ENCODE data around the gene EXOC3.

Gene EXOC3

GRCh38 chr5:433836-434235 lies 9.1 kb upstream of the EXOC3 start:
- ChIA-PET POLR2A (ENCODE audit: low non-redundant PET) (no interaction called here), CTCF (interaction anchor here (0.7 kb wide), 1 partner anchor 90 kb away, joined by 3 read pairs; no protein-coding TSS in a partner anchor)
- no peak overlapping the region; the same call in 1 of the 2 replicates for H3K27ac ChIP-seq
- TF ChIP-seq CTCF (conservative IDR thresholded peaks at IDR 0.05; ENCODE audit: low read depth): no peak
- DNase-seq (ENCODE audit: low spot score): no peak

GRCh38 chr5:434443-435146 lies 8.4 kb upstream of the EXOC3 start:
- no peak for TF ChIP-seq CTCF (conservative IDR thresholded peaks at IDR 0.05; ENCODE audit: low read depth)
- CTCF ChIA-PET: interaction anchor here (0.7 kb wide), 1 partner anchor 91 kb away, joined by 3 read pairs; no protein-coding TSS in a partner anchor
- H3K27ac ChIP-seq: no peak overlapping the region
- POLR2A ChIA-PET (ENCODE audit: low non-redundant PET): no interaction called here
- no peak for DNase-seq (ENCODE audit: low spot score)

- ChIA-PET CTCF (no interaction called here), POLR2A (ENCODE audit: low non-redundant PET) (no interaction called here)
- DNase-seq (ENCODE audit: low spot score): no peak
- no peak for TF ChIP-seq CTCF (conservative IDR thresholded peaks at IDR 0.05; ENCODE audit: low read depth)
- H3K27ac ChIP-seq: no peak overlapping the region
These were observed 7.7 kb upstream of the EXOC3 start for GRCh38 chr5:435156-435790.

GRCh38 chr5:435961-436640 lies 6.9 kb upstream of the EXOC3 start:
- no peak overlapping the region for H3K27ac ChIP-seq
- DNase-seq (ENCODE audit: low spot score): peak; percentile 43
- ChIA-PET CTCF (interaction anchor here (0.6 to 0.9 kb wide), 2 partner anchors 98 to 120 kb away, joined by 3 read pairs; no protein-coding TSS in a partner anchor), POLR2A (ENCODE audit: low non-redundant PET) (no interaction called here)
- TF ChIP-seq CTCF (conservative IDR thresholded peaks at IDR 0.05; ENCODE audit: low read depth): peak; percentile 34; the same call in 1 of the 2 replicates

GRCh38 chr5:436641-436975 lies 6.4 kb upstream of the EXOC3 start:
- POLR2A ChIA-PET (ENCODE audit: low non-redundant PET): no interaction called here
- H3K27ac ChIP-seq: no peak overlapping the region
- CTCF ChIA-PET: interaction anchor here (0.6 to 0.9 kb wide), 5 partner anchors 10 to 120 kb away, joined by 3 read pairs; no protein-coding TSS in a partner anchor
- TF ChIP-seq CTCF (conservative IDR thresholded peaks at IDR 0.05; ENCODE audit: low read depth): no peak
- DNase-seq (ENCODE audit: low spot score): no peak

GRCh38 chr5:437281-437771 lies 5.7 kb upstream of the EXOC3 start:
- TF ChIP-seq CTCF (conservative IDR thresholded peaks at IDR 0.05; ENCODE audit: low read depth): no peak
- POLR2A ChIA-PET (ENCODE audit: low non-redundant PET): no interaction called here
- no peak for DNase-seq (ENCODE audit: low spot score)
- H3K27ac ChIP-seq: no peak overlapping the region
- CTCF ChIA-PET: interaction anchor here (0.6 to 0.9 kb wide), 3 partner anchors 9 to 99 kb away, joined by 3 read pairs; no protein-coding TSS in a partner anchor
